ENCODE measurements around the gene EIF4H.

DNA sequence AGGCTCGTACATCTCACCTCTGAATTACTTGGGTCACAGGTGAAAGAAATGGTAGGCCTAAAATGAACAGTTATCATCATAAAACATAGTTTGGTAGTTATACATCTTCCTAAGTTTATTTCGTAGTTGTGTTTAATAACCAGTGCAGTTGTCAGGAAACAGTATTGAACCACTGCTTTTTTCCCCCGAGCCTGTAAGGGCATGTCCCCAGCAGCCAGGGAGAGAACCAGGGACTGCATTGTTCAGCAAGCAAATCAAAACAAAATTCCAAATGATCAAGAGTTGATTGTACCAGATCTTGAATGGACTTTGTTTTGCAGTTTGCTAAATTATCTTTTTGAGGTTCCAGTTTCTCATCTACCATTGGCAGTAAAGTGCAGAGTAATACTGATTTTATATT, 2.4 kb downstream of the EIF4H start:
- no peak for TF ChIP-seq EZH2 (IDR thresholded peaks at IDR 0.05; ENCODE audit: borderline replicate concordance, low read depth, low read length, poor library complexity, severe bottlenecking)
- TF ChIP-seq, protein P1, sequence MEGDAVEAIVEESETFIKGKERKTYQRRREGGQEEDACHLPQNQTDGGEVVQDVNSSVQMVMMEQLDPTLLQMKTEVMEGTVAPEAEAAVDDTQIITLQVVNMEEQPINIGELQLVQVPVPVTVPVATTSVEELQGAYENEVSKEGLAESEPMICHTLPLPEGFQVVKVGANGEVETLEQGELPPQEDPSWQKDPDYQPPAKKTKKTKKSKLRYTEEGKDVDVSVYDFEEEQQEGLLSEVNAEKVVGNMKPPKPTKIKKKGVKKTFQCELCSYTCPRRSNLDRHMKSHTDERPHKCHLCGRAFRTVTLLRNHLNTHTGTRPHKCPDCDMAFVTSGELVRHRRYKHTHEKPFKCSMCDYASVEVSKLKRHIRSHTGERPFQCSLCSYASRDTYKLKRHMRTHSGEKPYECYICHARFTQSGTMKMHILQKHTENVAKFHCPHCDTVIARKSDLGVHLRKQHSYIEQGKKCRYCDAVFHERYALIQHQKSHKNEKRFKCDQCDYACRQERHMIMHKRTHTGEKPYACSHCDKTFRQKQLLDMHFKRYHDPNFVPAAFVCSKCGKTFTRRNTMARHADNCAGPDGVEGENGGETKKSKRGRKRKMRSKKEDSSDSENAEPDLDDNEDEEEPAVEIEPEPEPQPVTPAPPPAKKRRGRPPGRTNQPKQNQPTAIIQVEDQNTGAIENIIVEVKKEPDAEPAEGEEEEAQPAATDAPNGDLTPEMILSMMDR (conservative IDR thresholded peaks at IDR 0.05; ENCODE audit: low read depth, low read length): no peak

Measured in A673 (cell line).